HUES6 (cell line): ENCODE data around the gene ZEB2.

Experiments
- H3K27ac ChIP-seq: 2 replicates; pipeline ENCODE4 v1.7.0; 2013; ENCODE audit warnings: low read depth, mild to moderate bottlenecking, low read length, inconsistent platforms
- H3K27me3 ChIP-seq: 2 replicates; pipeline ENCODE4 v1.6.1; 2013; ENCODE audit warnings: low read length; ENCODE audit not compliant: control insufficient read depth, insufficient read depth
- H3K36me3 ChIP-seq: 2 replicates; pipeline ENCODE4 v1.6.1; 2013; ENCODE audit warnings: low read length; ENCODE audit not compliant: control insufficient read depth, insufficient read depth
- H3K4me1 ChIP-seq: 2 replicates; pipeline ENCODE4 v1.6.1; 2013; ENCODE audit warnings: low read length; ENCODE audit not compliant: control insufficient read depth, insufficient read depth
- H3K4me3 ChIP-seq: 2 replicates; pipeline ENCODE4 v1.5.1; 2013; ENCODE audit warnings: low read depth, low read length
- H3K9ac ChIP-seq: one replicate; pipeline ENCODE4 v1.6.1; 2013; ENCODE audit warnings: mild to moderate bottlenecking, low read length
- H3K9me3 ChIP-seq: 2 replicates; pipeline ENCODE4 v1.6.1; 2013; ENCODE audit warnings: low read depth, low read length; ENCODE audit not compliant: control insufficient read depth, insufficient read depth

The ZEB2 gene

DNA sequence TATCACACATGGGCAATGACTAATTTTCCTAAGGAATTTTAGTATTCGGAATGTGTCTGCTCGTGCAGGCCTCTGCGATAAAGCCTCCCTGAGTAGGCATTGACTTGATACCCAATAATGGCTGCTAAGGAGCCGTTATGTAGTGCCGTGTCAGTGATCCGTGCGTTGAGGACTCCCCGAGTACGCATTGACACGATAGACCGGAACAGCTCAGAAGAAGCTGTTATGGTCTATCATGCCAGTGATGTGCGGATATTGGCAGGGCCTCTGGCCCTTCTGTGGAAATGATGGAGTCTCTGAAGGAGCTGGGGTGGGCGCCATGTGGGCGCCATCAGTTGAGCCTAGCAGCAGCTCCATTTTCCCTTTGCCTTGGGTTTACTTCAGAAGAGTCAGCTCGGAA is 29.1 kb downstream of the ZEB2 start:
- no peak overlapping the region for H3K27ac ChIP-seq
- no peaks in the 10 kb centered on the region for H3K9me3 ChIP-seq
- no peak overlapping the region for H3K4me3 ChIP-seq
- H3K9ac ChIP-seq, result no peak overlapping the region
- no peaks in the 10 kb centered on the region for H3K36me3 ChIP-seq
- no peaks in the 10 kb centered on the region for H3K27me3 ChIP-seq
- H3K4me1 ChIP-seq, result no peaks in the 10 kb centered on the region

DNA sequence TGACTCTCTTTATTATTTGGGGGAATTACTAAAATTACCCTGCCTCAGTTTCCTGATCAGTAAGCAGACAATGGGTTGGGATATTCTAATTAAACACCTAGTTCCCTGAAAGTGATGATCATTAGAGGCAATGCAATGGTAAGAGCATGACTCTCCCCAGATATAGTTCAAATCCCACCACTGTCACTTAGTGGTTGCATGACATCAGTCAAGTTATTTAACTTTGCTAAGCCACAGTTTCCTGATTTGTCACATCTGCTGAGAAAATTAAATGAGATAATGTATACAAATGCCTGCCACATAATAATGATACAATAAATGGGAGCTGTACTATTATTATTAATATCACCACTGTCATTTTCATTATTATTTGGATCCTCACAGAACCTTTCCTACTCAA is 29.9 kb downstream of the ZEB2 start:
- no peaks in the 10 kb centered on the region for H3K4me1 ChIP-seq
- H3K27ac ChIP-seq, result no peak overlapping the region
- no peaks in the 10 kb centered on the region for H3K9me3 ChIP-seq
- no peaks in the 10 kb centered on the region for H3K27me3 ChIP-seq
- H3K9ac ChIP-seq, result no peak overlapping the region
- H3K36me3 ChIP-seq, result no peaks in the 10 kb centered on the region
- no peak overlapping the region for H3K4me3 ChIP-seq

DNA sequence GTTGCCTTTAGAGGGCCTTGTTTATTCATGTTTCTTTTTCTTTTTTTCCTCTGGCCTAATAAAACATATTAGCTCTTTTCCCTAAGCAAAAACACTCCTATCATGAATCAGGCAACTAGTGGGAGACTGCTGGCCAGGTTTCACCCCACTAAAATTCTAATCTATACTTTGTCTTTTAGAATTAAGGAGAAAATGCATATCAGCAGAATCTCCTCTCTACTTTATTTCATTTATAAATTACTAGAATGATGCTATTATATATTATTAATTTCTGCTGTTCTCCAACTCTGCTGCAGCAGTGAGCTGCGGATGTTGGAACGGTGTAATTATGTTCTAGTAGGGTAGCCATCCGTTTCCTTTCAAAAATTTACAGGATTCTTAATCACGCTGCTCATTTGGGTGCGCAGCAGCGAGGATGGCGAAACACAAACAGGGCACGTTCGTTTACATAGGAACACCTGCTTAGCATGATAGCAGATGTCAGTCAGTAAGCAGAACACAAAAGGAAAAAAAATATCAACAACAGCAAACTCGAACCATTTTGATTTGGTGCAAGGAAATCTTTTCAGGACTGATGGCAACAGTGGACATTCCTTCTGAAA is 30.5 kb downstream of the ZEB2 start:
- Histone ChIP-seq H3K27ac (no peak overlapping the region), H3K9me3 (no peaks in the 10 kb centered on the region), H3K9ac (no peak overlapping the region), H3K27me3 (no peaks in the 10 kb centered on the region), H3K4me1 (no peaks in the 10 kb centered on the region), H3K4me3 (no peak overlapping the region), H3K36me3 (no peaks in the 10 kb centered on the region)

DNA sequence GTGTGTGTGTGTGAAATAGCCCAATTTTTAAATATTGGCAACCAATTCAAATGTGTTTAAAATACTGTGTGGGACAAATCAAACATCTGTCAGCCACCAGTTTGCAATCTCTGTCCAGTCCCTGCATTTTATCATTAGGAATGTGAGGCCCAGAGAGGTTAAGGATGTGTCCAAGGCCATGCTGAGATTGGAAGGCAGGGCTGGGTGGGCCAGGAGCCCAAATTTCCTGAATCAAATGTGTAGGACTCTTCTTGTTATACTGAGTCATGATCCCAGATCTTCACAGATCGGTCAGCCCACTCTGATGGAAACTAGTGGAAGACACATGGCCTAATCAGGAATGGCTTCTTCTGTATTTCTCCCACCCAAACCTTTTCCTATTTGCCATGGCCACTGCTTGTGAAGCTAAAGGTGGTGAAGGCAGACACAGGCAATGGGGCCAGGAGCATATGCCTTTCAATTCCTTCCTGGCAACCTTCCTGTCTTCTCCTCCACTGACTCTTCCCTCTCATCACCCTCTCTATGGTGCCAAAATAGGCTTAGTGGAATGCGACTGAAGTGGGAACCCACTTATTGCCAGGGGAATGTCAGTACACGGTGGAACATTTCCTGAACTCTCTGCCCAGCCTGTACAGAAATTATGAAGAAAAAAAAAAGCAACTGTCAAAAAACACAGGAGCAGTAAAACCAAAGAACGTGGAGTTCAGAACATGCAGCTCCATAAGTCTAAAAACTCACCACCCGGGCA is 35.5 kb downstream of the ZEB2 start:
- Histone ChIP-seq H3K4me1 (peaks cover 14% of the 10 kb centered on the region), H3K9me3 (no peaks in the 10 kb centered on the region), H3K27ac (no peak overlapping the region), H3K9ac (no peak overlapping the region), H3K36me3 (no peaks in the 10 kb centered on the region), H3K27me3 (no peaks in the 10 kb centered on the region), H3K4me3 (no peak overlapping the region)

DNA sequence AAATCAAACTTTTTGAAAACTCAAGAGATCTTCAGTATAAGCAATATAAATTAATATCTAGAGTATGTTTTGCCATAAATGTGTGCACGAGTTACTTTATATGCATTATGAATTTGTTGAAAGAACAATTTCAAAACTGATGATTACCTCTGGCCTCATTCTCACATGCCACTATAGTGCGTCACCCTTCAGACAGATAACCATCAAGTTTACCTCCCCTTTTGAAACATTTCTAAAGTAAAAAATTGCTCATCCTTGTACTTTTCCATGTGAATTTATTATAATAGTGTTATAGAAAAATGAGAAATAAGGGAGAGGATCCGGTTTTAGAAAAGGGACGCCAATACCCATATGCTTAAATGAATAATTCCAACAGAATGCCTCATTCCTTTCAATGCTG is 38.3 kb downstream of the ZEB2 start:
- no peaks in the 10 kb centered on the region for H3K9me3 ChIP-seq
- no peaks in the 10 kb centered on the region for H3K36me3 ChIP-seq
- no peak overlapping the region for H3K9ac ChIP-seq
- H3K4me3 ChIP-seq, result no peak overlapping the region
- H3K4me1 ChIP-seq, result peaks cover 36% of the 10 kb centered on the region
- no peaks in the 10 kb centered on the region for H3K27me3 ChIP-seq
- no peak overlapping the region for H3K27ac ChIP-seq

DNA sequence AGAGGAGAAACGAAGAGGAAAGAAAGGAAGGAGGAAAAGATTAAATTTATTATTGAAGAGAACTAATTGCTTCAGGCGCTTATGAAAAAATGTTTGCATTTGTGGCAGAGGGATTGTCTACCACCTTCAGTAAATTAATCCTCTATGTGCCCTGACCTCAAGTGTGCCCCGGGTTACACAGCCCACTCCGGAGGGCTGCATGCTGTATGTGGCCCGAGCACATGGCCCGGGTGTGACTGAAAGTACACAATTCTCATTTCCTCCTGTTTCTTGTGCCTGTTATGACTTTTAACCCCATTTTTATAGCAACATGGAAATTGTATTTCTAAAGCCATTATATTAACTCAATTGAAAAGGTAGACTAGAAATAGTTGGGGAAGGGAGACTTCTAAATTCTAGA is 38.8 kb downstream of the ZEB2 start:
- H3K9ac ChIP-seq, result no peak overlapping the region

DNA sequence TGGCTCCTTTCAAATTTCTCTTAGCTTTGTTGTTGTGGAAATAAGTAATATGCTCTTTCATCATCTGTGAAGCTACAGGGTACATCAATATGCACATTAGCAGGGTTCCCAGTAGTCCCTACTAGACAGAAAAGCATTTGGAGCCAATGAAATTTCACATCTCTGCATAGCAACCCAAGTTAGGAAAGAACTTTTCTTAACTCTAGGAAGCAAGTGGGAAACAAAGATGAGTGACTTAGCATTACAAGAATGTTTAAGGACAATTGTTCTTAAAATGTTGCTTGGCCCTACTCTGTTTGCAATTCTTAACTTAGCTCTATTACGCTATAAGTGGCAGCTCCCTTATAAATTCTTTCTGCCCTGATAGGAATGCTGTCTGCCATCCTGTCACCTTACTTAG is 39.6 kb downstream of the ZEB2 start:
- H3K9ac ChIP-seq, result no peak overlapping the region
- H3K36me3 ChIP-seq, result no peaks in the 10 kb centered on the region
- H3K4me1 ChIP-seq, result peaks cover 47% of the 10 kb centered on the region
- H3K27me3 ChIP-seq, result no peaks in the 10 kb centered on the region
- no peak overlapping the region for H3K4me3 ChIP-seq
- peak overlapping the region; percentile 4; the same call in 1 of the 2 replicates for H3K27ac ChIP-seq
- H3K9me3 ChIP-seq, result no peaks in the 10 kb centered on the region

More for the DNA sequence above, 38.8 kb downstream of the ZEB2 start:
- Histone ChIP-seq H3K9me3 (no peaks in the 10 kb centered on the region), H3K4me3 (no peak overlapping the region), H3K27me3 (no peaks in the 10 kb centered on the region), H3K4me1 (peaks cover 41% of the 10 kb centered on the region), H3K36me3 (no peaks in the 10 kb centered on the region), H3K27ac (no peak overlapping the region)

DNA sequence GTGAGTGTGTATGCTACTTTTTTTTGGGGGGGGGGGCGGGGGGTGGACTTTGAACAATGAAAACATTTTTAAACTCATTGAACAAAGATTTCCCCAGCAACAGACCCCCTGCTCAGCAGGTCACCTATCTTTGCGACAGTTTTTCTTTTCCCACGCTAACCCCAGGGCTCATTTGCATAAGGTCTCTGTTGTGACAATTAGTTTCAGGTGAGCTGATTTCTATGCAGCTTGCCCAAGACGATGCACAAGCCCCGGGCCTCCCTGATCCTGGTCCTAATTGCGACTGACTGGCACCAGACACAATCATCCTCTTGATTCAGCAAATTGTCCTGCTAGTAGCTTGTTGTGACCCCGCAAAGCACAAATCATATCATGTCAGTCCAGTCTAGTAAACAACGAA is 40.3 kb downstream of the ZEB2 start:
- Histone ChIP-seq H3K27ac (peak overlapping the region; percentile 4; the same call in 1 of the 2 replicates), H3K27me3 (no peaks in the 10 kb centered on the region), H3K4me1 (peaks cover 47% of the 10 kb centered on the region), H3K9ac (peak overlapping the region; percentile 0), H3K9me3 (no peaks in the 10 kb centered on the region), H3K36me3 (no peaks in the 10 kb centered on the region), H3K4me3 (no peak overlapping the region)

DNA sequence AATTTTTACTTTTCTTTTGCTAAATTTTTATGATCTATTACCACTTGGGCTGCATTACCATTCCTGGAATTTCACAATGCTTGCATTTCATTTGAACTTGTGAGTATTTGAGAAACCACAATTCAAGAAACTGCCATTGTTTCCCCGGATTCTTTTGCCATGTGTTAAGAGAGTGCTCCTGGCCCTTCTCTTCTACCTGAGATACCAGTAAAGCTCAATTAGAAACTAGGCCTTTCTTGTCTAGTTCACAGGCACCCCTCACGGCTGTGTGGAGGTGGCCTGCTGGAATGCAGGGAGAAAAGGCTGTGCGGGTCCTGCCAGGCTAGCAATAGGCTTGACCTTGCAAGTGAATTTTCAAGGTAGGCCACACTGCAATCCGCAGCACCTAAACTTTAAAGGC is 40.8 kb downstream of the ZEB2 start:
- Histone ChIP-seq H3K9ac (no peak overlapping the region), H3K4me3 (no peak overlapping the region), H3K27me3 (no peaks in the 10 kb centered on the region), H3K4me1 (peaks cover 50% of the 10 kb centered on the region), H3K27ac (peak overlapping the region; percentile 13; the same call in 1 of the 2 replicates), H3K9me3 (no peaks in the 10 kb centered on the region), H3K36me3 (no peaks in the 10 kb centered on the region)

DNA sequence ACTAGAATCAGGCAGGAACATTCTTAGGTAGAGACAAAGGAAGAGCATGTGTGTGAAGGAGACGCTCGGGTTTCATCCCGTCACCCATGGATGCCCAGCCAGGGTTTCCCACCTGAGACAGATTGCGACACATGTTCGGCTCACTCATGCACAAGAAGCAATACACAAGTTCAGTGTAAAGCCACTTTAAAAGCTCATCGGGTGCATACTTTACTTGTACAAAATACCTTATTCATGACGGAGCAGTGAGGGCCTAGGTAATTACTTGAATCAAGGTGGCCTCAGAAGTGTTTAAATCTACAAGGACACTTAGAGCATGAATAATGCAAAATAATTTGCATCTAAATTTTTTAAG is 42.0 kb downstream of the ZEB2 start:
- H3K4me1 ChIP-seq, result peaks cover 62% of the 10 kb centered on the region
- no peaks in the 10 kb centered on the region for H3K27me3 ChIP-seq
- no peak overlapping the region for H3K27ac ChIP-seq
- H3K9ac ChIP-seq, result no peak overlapping the region
- H3K4me3 ChIP-seq, result no peak overlapping the region
- H3K36me3 ChIP-seq, result no peaks in the 10 kb centered on the region
- no peaks in the 10 kb centered on the region for H3K9me3 ChIP-seq

DNA sequence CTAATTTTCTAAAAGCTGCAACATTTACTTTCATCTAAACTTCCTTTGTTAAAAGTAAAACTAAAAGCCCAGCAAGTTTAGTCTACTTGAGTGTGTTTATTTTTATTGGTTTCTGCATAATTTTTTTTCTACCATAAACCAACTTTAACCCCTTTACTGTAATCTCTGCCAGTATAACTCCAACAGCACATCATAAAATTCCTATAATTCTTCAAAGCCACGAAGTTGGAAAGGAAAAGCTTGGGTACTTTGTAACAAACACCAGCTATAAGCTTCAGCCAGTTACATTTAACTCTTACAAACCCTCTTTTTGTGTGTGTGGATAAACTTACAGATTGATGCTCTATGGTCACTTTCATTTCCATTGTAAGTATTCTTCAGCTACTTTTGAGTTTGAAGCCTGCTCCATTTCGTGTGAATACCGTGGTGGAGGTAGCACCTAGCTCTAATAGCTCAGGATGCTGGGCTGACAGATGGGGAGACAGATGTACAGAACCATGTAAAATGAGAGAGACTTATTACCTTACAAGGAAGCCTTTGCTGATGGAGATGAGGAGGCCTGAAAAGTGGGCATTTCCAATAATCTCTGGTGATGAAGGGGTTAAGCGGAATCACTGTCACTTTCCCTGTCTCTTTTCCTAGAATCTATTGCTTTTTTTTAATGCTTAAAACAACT is 42.5 kb downstream of the ZEB2 start:
- Histone ChIP-seq H3K4me1 (peaks cover 64% of the 10 kb centered on the region), H3K9me3 (no peaks in the 10 kb centered on the region), H3K27ac (no peak overlapping the region), H3K36me3 (no peaks in the 10 kb centered on the region), H3K27me3 (no peaks in the 10 kb centered on the region), H3K9ac (no peak overlapping the region), H3K4me3 (no peak overlapping the region)
